Activated CD4-positive, alpha-beta T cell treated with anti-CD3 and anti-CD28 coated beads for 48 hours (primary cell): ENCODE data around the gene BRD3.

Experiments
- DNase-seq: peaks from one replicate; pipeline ENCODE4 v3.0.0-alpha.2; 2020

BRD3 gene

GRCh38 chr9:134066526-134066912 is 1.3 kb downstream of the BRD3 start:
- peak; percentile 25 for DNase-seq

- peak; percentile 82 for DNase-seq
These were observed 2.0 kb downstream of the BRD3 start for GRCh38 chr9:134065612-134066419.

GRCh38 chr9:134064711-134065110 is 3.1 kb downstream of the BRD3 start:
- no peak for DNase-seq

- DNase-seq = no peak
These were observed 4.0 kb downstream of the BRD3 start for GRCh38 chr9:134063571-134064450.

GRCh38 chr9:134063088-134063570 is 4.7 kb downstream of the BRD3 start:
- DNase-seq = no peak

GRCh38 chr9:134062461-134063087 is 5.3 kb downstream of the BRD3 start:
- DNase-seq = no peak

GRCh38 chr9:134061688-134062371 is 6.0 kb downstream of the BRD3 start:
- no peak for DNase-seq

- DNase-seq = no peak
These were observed 6.7 kb downstream of the BRD3 start for GRCh38 chr9:134061019-134061687.

GRCh38 chr9:134060546-134060945 is 7.3 kb downstream of the BRD3 start:
- no peak for DNase-seq

GRCh38 chr9:134059661-134060395 is 8.0 kb downstream of the BRD3 start:
- peak; percentile 39 for DNase-seq

- no peak for DNase-seq
These were observed 8.6 kb downstream of the BRD3 start for GRCh38 chr9:134059188-134059641.

- DNase-seq = no peak
These were observed 9.1 kb downstream of the BRD3 start for GRCh38 chr9:134058716-134059115.

GRCh38 chr9:134057751-134058701 is 9.8 kb downstream of the BRD3 start:
- DNase-seq = no peak

GRCh38 chr9:134057307-134057657 is 10.5 kb downstream of the BRD3 start:
- DNase-seq = no peak

- DNase-seq = no peak
These were observed 11.1 kb downstream of the BRD3 start for GRCh38 chr9:134056483-134057306.

- no peak for DNase-seq
These were observed 11.8 kb downstream of the BRD3 start for GRCh38 chr9:134055981-134056461.

- DNase-seq = no peak
These were observed 12.7 kb downstream of the BRD3 start for GRCh38 chr9:134054891-134055811.
